Psoas muscle (tissue), 8 donors: ENCODE measurements around the gene SLC2A4RG. TPM values are rescaled to one million over a fixed set of nuclear protein-coding genes. Genes with fewer than 3 reads are reported as not detected.

ENCODE experiments used
- ATAC-seq, 4 donors: fragments of 200-7000 bp; cut with Tn5 transposase; one replicate each; pipeline ENCODE4 v1.9.1; 2020; ENCODE audit warnings: moderate library complexity in 3 of 4, mild to moderate bottlenecking in 2 of 4
- DNase-seq, 2 donors: peaks; one replicate each; pipeline ENCODE4 v3.0.0-alpha.2; 2020
- H3K27ac ChIP-seq: fragments of 200-600 bp; one replicate; pipeline ENCODE4 v1.8.0; 2022
- H3K27me3 ChIP-seq, 3 donors: fragments of 200-600 bp in 1 of 3; one replicate each; pipeline versions ENCODE4 v1.6.1 to v1.8.0; 2013 to 2022; ENCODE audit warnings: low read length in 2 of 3, mild to moderate bottlenecking in 2 of 3, moderate library complexity in 1 of 3; ENCODE audit not compliant: insufficient read depth in 3 of 3
- H3K36me3 ChIP-seq, 2 donors: fragments of 200-600 bp in 1 of 2; one replicate each; pipeline versions ENCODE4 v1.6.1 to v1.8.0; 2013 to 2022; ENCODE audit warnings: low read depth in 1 of 2, mild to moderate bottlenecking in 1 of 2, moderate library complexity in 1 of 2; ENCODE audit not compliant: insufficient read depth in 1 of 2
- H3K4me1 ChIP-seq: fragments of 200-600 bp; one replicate; pipeline ENCODE4 v1.8.0; 2022
- H3K4me3 ChIP-seq: fragments of 200-600 bp; one replicate; pipeline ENCODE4 v1.8.0; 2022; ENCODE audit warnings: mild to moderate bottlenecking
- H3K9me3 ChIP-seq: fragments of 200-600 bp; one replicate; pipeline ENCODE4 v1.8.0; 2022
- CTCF ChIP-seq: fragments of 200-600 bp; IDR thresholded peaks from one replicate; pipeline ENCODE4 v1.8.0; 2022; ENCODE audit warnings: antibody characterized with exemption
- WGBS, 3 donors: extraction: QIAGEN DNeasy Blood & Tissue Kit; methylation state at CpG; one replicate each; pipeline versions ENCODE4 v1.1.6 to v1.1.7; 2013; 5-methylcytosine and 5-hydroxymethylcytosine counted together
- intact Hi-C, 2 donors: fragments of 100-400 bp; cut with DNase I; formaldehyde crosslinking; loops; one replicate each; pipeline versions ENCODE4 v1.11.0 to v1.14.2; 2022
- polyA plus RNA-seq, 3 donors: library from polyadenylated mRNA; stranded (reverse); fragments of 200-250 nt; gene quantifications; one replicate each; pipeline ENCODE4 v1.2.3, GENCODE V29; 2013
- total RNA-seq, 4 donors: library from RNA; stranded (reverse); fragmentation: NEBNext Ultra II Directional in 2 of 4; extraction: Animal tissue kit (Norgen Biotek cat#: 25700) in 2 of 4; gene quantifications; one replicate each; pipeline versions ENCODE4 v1.2.1 to v1.2.4, GENCODE V29; 2021 to 2023
- donor health status: healthy with polysubstance abuse.
- donor health status: DM: no; HTN: no; CAD: no; lungs with moderate emphysema.
- donor health status: Bipolar disorder and iron deficiency.
- donor health status: healthy.
- donor health status: DM: yes; HTN: yes; CAD: no.
- donor health status: DM: no; HTN: no; CAD: no.
- donor health status: DM: no; HTN: no; CAD: no.
- donor health status: DM: yes; HTN: yes; CAD: no.

SLC2A4RG gene
- total and polyA plus RNA-seq, 7 donors: 27.1 to 79.1 (median 43.7) TPM

DNA sequence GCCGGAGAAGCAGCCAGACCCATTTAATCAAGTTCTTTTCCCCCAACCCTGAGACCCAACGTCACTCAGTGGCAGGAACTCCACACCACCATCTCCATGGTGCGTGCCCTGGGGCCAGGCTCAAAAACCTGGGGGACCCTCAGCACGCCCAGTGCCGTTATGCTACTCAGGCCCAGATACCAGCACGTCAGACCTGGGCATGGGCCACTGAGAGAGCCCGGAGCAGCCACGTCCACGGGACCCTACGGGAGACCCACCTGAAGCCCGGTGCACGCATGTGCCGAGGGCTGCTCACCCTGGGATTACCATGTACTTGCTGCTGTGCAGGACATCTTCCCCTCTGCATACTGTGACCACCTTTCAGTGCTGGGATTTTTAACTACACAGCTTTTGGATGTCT is 13.8 kb downstream of the SLC2A4RG start:
- 90 to 92% (median 91%) methylated on average over 13 of the region's 13 CpGs for WGBS, 3 donors
- H3K4me3 ChIP-seq: no peak overlapping the region
- H3K9me3 ChIP-seq: no peaks in the 10 kb centered on the region
- H3K27ac ChIP-seq: no peak overlapping the region
- no peaks in the 10 kb centered on the region for H3K27me3 ChIP-seq
- H3K4me1 ChIP-seq: no peaks in the 10 kb centered on the region
- intact Hi-C loops: no loop called here
- DNase-seq (peak in 1 of 2 donors; percentile 26), ATAC-seq (peak in 1 of 4 donors; percentile 23)
- no peak for TF ChIP-seq CTCF
- H3K36me3 ChIP-seq: no peaks in the 10 kb centered on the region

DNA sequence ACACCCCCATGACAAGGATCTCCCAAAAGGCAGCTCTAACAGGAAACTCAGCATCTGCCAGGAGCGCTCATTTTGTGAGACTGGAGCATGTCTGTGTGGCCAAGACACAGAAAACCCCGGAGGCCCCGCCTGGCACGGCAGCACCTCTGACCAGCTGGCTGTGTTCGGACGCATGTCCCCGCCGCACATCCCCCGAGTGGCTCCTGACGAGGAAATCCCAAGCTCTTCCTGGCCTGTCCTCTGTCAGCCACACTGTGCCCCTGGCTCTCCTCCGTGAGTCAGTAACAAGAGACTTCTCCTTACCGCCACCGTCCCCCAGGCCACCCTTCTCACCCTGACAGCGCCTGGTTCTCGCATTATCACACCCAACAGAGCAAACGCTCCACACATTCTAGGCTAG is 14.4 kb downstream of the SLC2A4RG start:
- Histone ChIP-seq H3K27me3 (no peaks in the 10 kb centered on the region), H3K4me3 (no peak overlapping the region), H3K9me3 (no peaks in the 10 kb centered on the region), H3K4me1 (no peaks in the 10 kb centered on the region), H3K27ac (no peak overlapping the region), H3K36me3 (no peaks in the 10 kb centered on the region)
- intact Hi-C loops: no loop called here
- WGBS, 3 donors: 54 to 68% (median 61%) methylated on average over 16 of the region's 16 CpGs
- TF ChIP-seq CTCF: no peak
- DNase-seq: peak in 1 of 2 donors; percentile 44
- ATAC-seq: no peak

DNA sequence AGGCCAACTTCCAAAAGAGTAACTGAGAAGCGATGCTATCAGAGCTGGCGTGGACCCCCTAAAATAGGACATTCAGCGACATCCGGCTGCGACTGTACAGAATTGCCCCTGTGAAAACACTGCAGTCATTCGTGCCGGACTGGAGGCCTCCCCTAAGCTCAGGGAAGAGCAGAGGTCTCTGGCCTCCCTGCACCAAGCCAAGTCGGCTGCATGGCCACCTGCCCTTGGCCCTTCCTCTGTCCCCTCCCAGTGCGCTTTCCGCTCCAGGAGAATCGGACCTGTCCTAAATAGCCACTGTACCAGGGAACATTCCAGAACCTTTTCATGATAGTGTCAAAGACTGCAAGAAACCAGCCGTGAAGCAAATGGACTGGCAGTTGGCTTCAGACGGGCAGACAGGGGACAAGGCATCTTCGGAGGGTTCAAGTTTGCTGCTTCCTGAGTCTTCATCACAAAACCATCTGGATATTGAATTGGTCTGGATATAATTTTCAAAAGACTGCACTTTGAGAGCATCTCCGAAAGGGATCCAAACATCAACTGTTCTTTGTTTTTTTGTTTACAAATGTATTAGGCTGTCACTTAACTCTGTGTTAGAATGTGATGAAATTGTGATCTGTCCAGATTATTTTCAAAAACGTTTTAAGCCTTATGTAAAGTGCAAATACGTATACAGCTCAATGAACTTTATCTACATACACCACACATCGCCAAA is 16.5 kb downstream of the SLC2A4RG start:
- intact Hi-C loops: no loop called here
- Histone ChIP-seq H3K36me3 (no peaks in the 10 kb centered on the region), H3K9me3 (no peaks in the 10 kb centered on the region), H3K4me1 (no peaks in the 10 kb centered on the region), H3K4me3 (no peak overlapping the region), H3K27me3 (no peaks in the 10 kb centered on the region), H3K27ac (no peak overlapping the region)
- ATAC-seq: no peak
- no peak for DNase-seq
- TF ChIP-seq CTCF: no peak
- 74 to 78% (median 76%) methylated on average over 18 of the region's 18 CpGs for WGBS, 3 donors

- no peaks in the 10 kb centered on the region for H3K27me3 ChIP-seq
- no peaks in the 10 kb centered on the region for H3K36me3 ChIP-seq
- H3K4me1 ChIP-seq: no peaks in the 10 kb centered on the region
- H3K4me3 ChIP-seq: no peak overlapping the region
- no peaks in the 10 kb centered on the region for H3K9me3 ChIP-seq
- ATAC-seq: no peak
- WGBS, 3 donors: 65 to 71% (median 68%) methylated on average over 8 of the region's 8 CpGs
- no peak overlapping the region for H3K27ac ChIP-seq
- intact Hi-C loops: no loop called here
- TF ChIP-seq CTCF: no peak
- no peak for DNase-seq
Observed at GRCh38 chr20:63756648-63756991, 17.0 kb downstream of the SLC2A4RG start.

GRCh38 chr20:63758152-63758551 is 18.6 kb downstream of the SLC2A4RG start:
- Histone ChIP-seq H3K36me3 (no peaks in the 10 kb centered on the region), H3K27me3 (no peaks in the 10 kb centered on the region), H3K9me3 (no peaks in the 10 kb centered on the region), H3K4me3 (no peak overlapping the region), H3K4me1 (no peaks in the 10 kb centered on the region), H3K27ac (no peak overlapping the region)
- TF ChIP-seq CTCF: no peak
- peak in 1 of 2 donors; percentile 33 for DNase-seq
- 87 to 92% (median 91%) methylated on average over 7 of the region's 7 CpGs for WGBS, 3 donors
- ATAC-seq: no peak
- intact Hi-C loops: no loop called here
